SU-DHL-6 (cell line): Measurements from ENCODE around the gene RNF152.

Source experiments
- H2AFZ ChIP-seq: fragments of 200-600 bp; sonication (generic); 2 replicates; pipeline ENCODE4 v1.6.1; 2014; ENCODE audit warnings: low read depth, mild to moderate bottlenecking, moderate library complexity, mixed read lengths, antibody characterized with exemption, low read length; ENCODE audit not compliant: severe bottlenecking
- H3F3A ChIP-seq: fragments of 200-600 bp; shearing (Covaris generic); 2 replicates; pipeline ENCODE4 v1.6.0; 2016; ENCODE audit warnings: antibody characterized with exemption, mild to moderate bottlenecking; ENCODE audit not compliant: insufficient read depth
- H3K27ac ChIP-seq: fragments of 200-600 bp; sonication (generic); 2 replicates; pipeline ENCODE4 v1.5.1; 2016; ENCODE audit warnings: low read depth, mild to moderate bottlenecking, low read length, moderate library complexity, mixed read lengths
- H3K27me3 ChIP-seq: fragments of 200-600 bp; sonication (generic), shearing (Covaris generic); 2 replicates; pipeline ENCODE4 v1.6.0; 2014; ENCODE audit warnings: mild to moderate bottlenecking, low read length
- H3K36me3 ChIP-seq: fragments of 200-600 bp; sonication (generic); 2 replicates; pipeline ENCODE4 v1.6.1; 2014; ENCODE audit warnings: mild to moderate bottlenecking, low read length, mixed read lengths
- H3K4me2 ChIP-seq: fragments of 300-600, 200-600 bp; shearing (Covaris generic), sonication (generic); 2 replicates; pipeline ENCODE4 v1.6.0; 2014; ENCODE audit warnings: low read length, low read depth, mild to moderate bottlenecking; ENCODE audit not compliant: poor library complexity, severe bottlenecking
- H3K4me3 ChIP-seq: fragments of 200-600 bp; sonication (generic); 2 replicates; pipeline ENCODE4 v1.5.1; 2014; ENCODE audit warnings: antibody characterized with exemption, low read length, mild to moderate bottlenecking, mixed read lengths; ENCODE audit not compliant: insufficient read depth, poor library complexity, severe bottlenecking
- H3K79me2 ChIP-seq: fragments of 200-600 bp; sonication (generic); 2 replicates; pipeline ENCODE4 v1.6.1; 2014; ENCODE audit warnings: mild to moderate bottlenecking, low read length, moderate library complexity; ENCODE audit not compliant: insufficient read depth
- H3K9ac ChIP-seq: fragments of 200-600 bp; sonication (generic); 2 replicates; pipeline ENCODE4 v1.7.0; 2014; ENCODE audit warnings: mild to moderate bottlenecking, low read length
- H3K9me2 ChIP-seq: fragments of 200-600 bp; sonication (generic); replicated peaks from 2 replicates; pipeline ENCODE4 v1.6.1; 2014; ENCODE audit warnings: low read length; ENCODE audit not compliant: insufficient read depth
- H3K9me3 ChIP-seq: fragments of 200-600 bp; sonication (generic); 2 replicates; pipeline ENCODE4 v1.6.1; 2014; ENCODE audit warnings: low read length, mixed read lengths; ENCODE audit not compliant: insufficient read depth
- H4K20me1 ChIP-seq: fragments of 200-600 bp; sonication (generic); 2 replicates; pipeline ENCODE4 v1.6.1; 2014; ENCODE audit warnings: low read depth, mild to moderate bottlenecking, antibody characterized with exemption, low read length, moderate library complexity, mixed read lengths
- EZH2phosphoT487 ChIP-seq: fragments of 200-600 bp; sonication (generic), shearing (Covaris generic); conservative IDR thresholded peaks from 2 replicates; pipeline ENCODE4 v1.6.1; 2018; ENCODE audit warnings: mild to moderate bottlenecking, antibody characterized with exemption, low read length, moderate library complexity, mixed read lengths
- TF ChIP-seq, protein P1 (sequence below): fragments of 200-600 bp; sonication (generic); IDR thresholded peaks from one replicate; pipeline ENCODE4 v1.5.1; 2017; ENCODE audit warnings: antibody characterized with exemption, mild to moderate bottlenecking, low read length, moderate library complexity; ENCODE audit not compliant: insufficient read depth, poor library complexity, severe bottlenecking

The RNF152 gene

DNA sequence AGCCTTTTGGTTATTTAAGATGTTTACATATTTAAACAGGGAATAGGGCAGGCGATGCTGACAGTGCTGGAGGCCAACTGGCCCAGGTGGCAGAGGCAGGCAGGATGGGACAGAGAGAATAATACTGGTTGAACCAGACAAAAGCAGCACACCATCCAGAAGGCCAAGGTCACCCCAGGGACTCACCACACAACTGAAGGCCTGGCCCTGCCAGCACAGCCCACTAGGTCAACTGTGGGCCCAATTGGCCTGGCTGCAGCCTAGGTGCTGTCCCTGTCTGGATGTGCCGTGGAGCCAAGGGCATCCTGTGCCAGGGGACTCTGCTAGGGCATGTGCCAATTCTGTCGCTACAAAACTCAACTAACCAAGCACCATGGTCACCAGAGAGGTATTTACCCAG is 69.2 kb downstream of the RNF152 start:
- Histone ChIP-seq H3K9me3 (no peaks in the 10 kb centered on the region), H3K4me2 (no peak overlapping the region), H3K27me3 (no peaks in the 10 kb centered on the region), H4K20me1 (no peaks in the 10 kb centered on the region), H3K9ac (no peak overlapping the region), H3K27ac (no peak overlapping the region), H3K79me2 (no peaks in the 10 kb centered on the region), H3K4me3 (no peak overlapping the region), H3K36me3 (no peaks in the 10 kb centered on the region), H2AFZ (no peak overlapping the region), H3K9me2 (no peaks in the 10 kb centered on the region), H3F3A (no peaks in the 10 kb centered on the region)
- TF ChIP-seq, protein P1, sequence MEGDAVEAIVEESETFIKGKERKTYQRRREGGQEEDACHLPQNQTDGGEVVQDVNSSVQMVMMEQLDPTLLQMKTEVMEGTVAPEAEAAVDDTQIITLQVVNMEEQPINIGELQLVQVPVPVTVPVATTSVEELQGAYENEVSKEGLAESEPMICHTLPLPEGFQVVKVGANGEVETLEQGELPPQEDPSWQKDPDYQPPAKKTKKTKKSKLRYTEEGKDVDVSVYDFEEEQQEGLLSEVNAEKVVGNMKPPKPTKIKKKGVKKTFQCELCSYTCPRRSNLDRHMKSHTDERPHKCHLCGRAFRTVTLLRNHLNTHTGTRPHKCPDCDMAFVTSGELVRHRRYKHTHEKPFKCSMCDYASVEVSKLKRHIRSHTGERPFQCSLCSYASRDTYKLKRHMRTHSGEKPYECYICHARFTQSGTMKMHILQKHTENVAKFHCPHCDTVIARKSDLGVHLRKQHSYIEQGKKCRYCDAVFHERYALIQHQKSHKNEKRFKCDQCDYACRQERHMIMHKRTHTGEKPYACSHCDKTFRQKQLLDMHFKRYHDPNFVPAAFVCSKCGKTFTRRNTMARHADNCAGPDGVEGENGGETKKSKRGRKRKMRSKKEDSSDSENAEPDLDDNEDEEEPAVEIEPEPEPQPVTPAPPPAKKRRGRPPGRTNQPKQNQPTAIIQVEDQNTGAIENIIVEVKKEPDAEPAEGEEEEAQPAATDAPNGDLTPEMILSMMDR = no peak
- no peak for TF ChIP-seq EZH2phosphoT487

DNA sequence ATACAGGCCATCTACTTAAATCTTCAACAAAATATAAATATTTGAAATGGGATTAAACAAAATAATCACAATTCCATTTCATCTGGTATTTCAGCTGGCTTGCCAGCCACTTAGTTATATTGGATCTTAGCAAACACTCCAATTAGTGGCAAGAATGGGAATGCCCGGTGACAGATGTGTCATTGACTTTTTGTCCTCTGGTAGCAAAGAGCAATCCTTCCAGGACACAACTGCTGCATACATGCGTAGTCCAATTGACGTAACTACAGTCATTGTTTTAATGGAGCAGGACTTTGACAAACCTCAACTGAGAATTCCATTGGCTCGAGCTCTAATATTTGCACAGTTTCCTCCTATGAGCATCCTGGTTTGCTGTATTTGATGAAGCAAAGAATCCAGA is 69.9 kb downstream of the RNF152 start:
- Histone ChIP-seq H3K36me3 (no peaks in the 10 kb centered on the region), H3K4me2 (no peak overlapping the region), H3K9me3 (no peaks in the 10 kb centered on the region), H3K9me2 (no peaks in the 10 kb centered on the region), H4K20me1 (no peaks in the 10 kb centered on the region), H3K27ac (no peak overlapping the region), H3K4me3 (no peak overlapping the region), H3F3A (no peaks in the 10 kb centered on the region), H3K27me3 (no peaks in the 10 kb centered on the region), H3K79me2 (no peaks in the 10 kb centered on the region), H3K9ac (no peak overlapping the region), H2AFZ (no peak overlapping the region)
- TF ChIP-seq EZH2phosphoT487 = no peak
- TF ChIP-seq, protein P1 = no peak

DNA sequence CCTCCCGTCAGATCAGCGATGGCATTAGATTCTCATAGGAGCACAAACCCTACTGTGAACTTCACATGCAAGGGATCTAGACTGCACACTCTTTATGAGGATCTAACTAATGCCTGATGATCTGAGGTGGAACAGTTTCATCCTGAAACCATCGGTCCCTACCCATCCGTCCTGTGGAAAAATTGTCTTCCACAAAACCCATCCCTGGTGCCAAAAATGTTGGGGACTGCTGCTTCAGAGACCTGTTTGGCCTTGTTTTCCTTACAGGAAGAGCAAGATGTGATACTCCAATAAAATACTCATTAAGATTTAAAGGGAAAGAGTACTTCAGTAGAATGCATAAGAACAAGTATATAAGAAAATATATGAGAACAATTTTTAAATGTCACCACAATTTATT is 71.1 kb downstream of the RNF152 start:
- TF ChIP-seq, protein P1 = no peak
- TF ChIP-seq EZH2phosphoT487 = no peak
- H3F3A ChIP-seq = no peaks in the 10 kb centered on the region
- no peak overlapping the region for H3K27ac ChIP-seq
- no peaks in the 10 kb centered on the region for H3K27me3 ChIP-seq
- H3K9me3 ChIP-seq = no peaks in the 10 kb centered on the region
- no peaks in the 10 kb centered on the region for H4K20me1 ChIP-seq
- no peaks in the 10 kb centered on the region for H3K79me2 ChIP-seq
- H3K9ac ChIP-seq = no peak overlapping the region
- H3K4me2 ChIP-seq = no peak overlapping the region
- no peak overlapping the region for H2AFZ ChIP-seq
- no peaks in the 10 kb centered on the region for H3K9me2 ChIP-seq
- no peaks in the 10 kb centered on the region for H3K36me3 ChIP-seq
- no peak overlapping the region for H3K4me3 ChIP-seq
